SK-N-SH (cell line): ENCODE data around the gene COMMD7. TPM values are rescaled to one million over a fixed set of nuclear protein-coding genes. Genes with fewer than 3 reads are reported as not detected.
"Not testable (repeated sequence)": the region's sequence is repeated elsewhere in the genome, so short reads cannot be mapped to it uniquely, and the experiment has no call there.

ENCODE experiments used
- CTCF ChIA-PET: fragments of 300-600, 350-600 bp; formaldehyde crosslinking; extraction: SDS; loops from one replicate; lab custom pipeline; 2021; lab: Yijun Ruan, JAX
- POLR2A ChIA-PET: fragments of 350-600 bp; sonication (Branson Sonifier 250); formaldehyde crosslinking; extraction: SDS; loops from one replicate; lab custom pipeline; 2020; ENCODE audit warnings: antibody characterized with exemption, inconsistent platforms; lab: Yijun Ruan, JAX
- DNase-seq: peaks from one replicate; pipeline ENCODE4 v3.0.0; 2012
- H2AFZ ChIP-seq: fragments of 200-600 bp; sonication (generic); 2 replicates; pipeline ENCODE4 v1.8.1; 2016; ENCODE audit warnings: antibody characterized with exemption, mild to moderate bottlenecking, low read depth
- H3F3A ChIP-seq: fragments of 200-600 bp; sonication (generic); replicated peaks from 2 replicates; pipeline ENCODE3; 2016; ENCODE audit warnings: antibody characterized with exemption, mild to moderate bottlenecking; ENCODE audit not compliant: insufficient read depth
- H3K27ac ChIP-seq, 2 experiments: fragments of 200-500 bp in 1 of 2; fragments of 200-600 bp in 1 of 2; sonication (Bioruptor generic) in 1 of 2; sonication (generic), shearing (Covaris generic) in 1 of 2; 2 replicates each; pipeline versions ENCODE4 v1.5.1 to v1.6.1; 2014 to 2016; ENCODE audit warnings: low read depth in 2 of 2, inconsistent platforms in 1 of 2, low read length in 1 of 2, mild to moderate bottlenecking in 1 of 2, mixed read lengths in 1 of 2
- H3K27me3 ChIP-seq: fragments of 200-600 bp; sonication (generic), shearing (Covaris generic); 2 replicates; pipeline ENCODE4 v1.6.1; 2016; ENCODE audit warnings: mixed run types; ENCODE audit not compliant: insufficient read depth
- H3K36me3 ChIP-seq, 2 experiments: fragments of 200-500 bp in 1 of 2; fragments of 200-600 bp in 1 of 2; sonication (Bioruptor generic) in 1 of 2; sonication (generic) in 1 of 2; replicated peaks in 1 of 2; 2 replicates each; pipeline versions ENCODE3 to v1.5.1; 2014 to 2016; ENCODE audit warnings: low read length in 1 of 2, mild to moderate bottlenecking in 1 of 2; ENCODE audit not compliant: insufficient read depth in 2 of 2, control insufficient read depth in 1 of 2
- H3K4me1 ChIP-seq, 2 experiments: fragments of 200-500 bp in 1 of 2; fragments of 200-600 bp in 1 of 2; sonication (Bioruptor generic) in 1 of 2; sonication (generic), shearing (Covaris generic) in 1 of 2; 2 replicates each; pipeline versions ENCODE4 v1.5.1 to v1.6.1; 2014 to 2016; ENCODE audit warnings: low read depth in 1 of 2, low read length in 1 of 2, mixed run types in 1 of 2; ENCODE audit not compliant: insufficient read depth in 2 of 2, control insufficient read depth in 1 of 2
- H3K4me2 ChIP-seq: fragments of 200-600 bp; sonication (generic), shearing (Covaris generic); 2 replicates; pipeline ENCODE4 v1.6.1; 2017; ENCODE audit warnings: mixed run types
- H3K4me3 ChIP-seq, 2 experiments: fragments of 200-500 bp in 1 of 2; fragments of 200-600 bp in 1 of 2; sonication (Bioruptor generic) in 1 of 2; sonication (generic), shearing (Covaris generic) in 1 of 2; 2 replicates each; pipeline versions ENCODE4 v1.5.1 to v1.8.1; 2014 to 2016; ENCODE audit warnings: low read depth in 2 of 2, inconsistent platforms in 1 of 2, low read length in 1 of 2, mild to moderate bottlenecking in 1 of 2, mixed read lengths in 1 of 2, moderate library complexity in 1 of 2
- H3K79me2 ChIP-seq: fragments of 200-600 bp; sonication (generic); 2 replicates; pipeline ENCODE4 v1.8.1; 2017; ENCODE audit warnings: mild to moderate bottlenecking; ENCODE audit not compliant: insufficient read depth
- H3K9ac ChIP-seq: fragments of 200-600 bp; sonication (generic); 2 replicates; pipeline ENCODE4 v1.6.1; 2017; ENCODE audit warnings: mixed run types
- H3K9me2 ChIP-seq: fragments of 200-600 bp; sonication (generic); 2 replicates; pipeline ENCODE4 v1.6.1; 2017; ENCODE audit warnings: mixed run types
- H3K9me3 ChIP-seq: fragments of 200-600 bp; sonication (generic); 2 replicates; pipeline ENCODE4 v1.6.1; 2017; ENCODE audit warnings: mixed run types, mild to moderate bottlenecking, moderate library complexity
- H4K20me1 ChIP-seq: fragments of 200-600 bp; sonication (generic); 2 replicates; pipeline ENCODE4 v1.6.1; 2017; ENCODE audit warnings: mild to moderate bottlenecking, mixed run types; ENCODE audit not compliant: insufficient read depth
- CHD2 ChIP-seq: fragments of 150-350 bp; IDR thresholded peaks from 2 replicates; pipeline ENCODE4 v1.6.1; 2018; ENCODE audit warnings: low read length; ENCODE audit not compliant: partially characterized antibody
- ELF1 ChIP-seq: IDR thresholded peaks from 2 replicates; pipeline ENCODE4 v1.4.0; 2012
- FOXJ3 ChIP-seq: sonication (generic); formaldehyde crosslinking; IDR thresholded peaks from 2 replicates; pipeline ENCODE4 v1.5.1; 2020; ENCODE audit warnings: mild to moderate bottlenecking, missing genetic modification reagents
- GATA2 ChIP-seq: sonication (generic); formaldehyde crosslinking; IDR thresholded peaks from 2 replicates; pipeline ENCODE4 v1.5.0; 2020; ENCODE audit warnings: mild to moderate bottlenecking, missing genetic modification reagents
- MEF2A ChIP-seq: IDR thresholded peaks from 2 replicates; pipeline ENCODE4 v1.4.0; 2012; ENCODE audit warnings: low read depth, borderline replicate concordance
- MXI1 ChIP-seq: IDR thresholded peaks from 2 replicates; pipeline ENCODE4 v1.6.1; 2012; ENCODE audit warnings: mild to moderate bottlenecking, low read depth, low read length, improper control_type of control experiment
- PBX3 ChIP-seq: IDR thresholded peaks from 2 replicates; pipeline ENCODE4; 2012
- POLR2AphosphoS5 ChIP-seq: IDR thresholded peaks from 2 replicates; pipeline ENCODE4 v1.6.1; 2012; ENCODE audit warnings: low read depth, low read length
- RCOR1 ChIP-seq: fragments of 150-350 bp; IDR thresholded peaks from 2 replicates; pipeline ENCODE4 v1.6.1; 2017; ENCODE audit warnings: antibody characterized with exemption, low read length
- REST ChIP-seq: IDR thresholded peaks from 2 replicates; pipeline ENCODE4 v1.6.1; 2012; ENCODE audit warnings: mild to moderate bottlenecking, low read depth, low read length, moderate library complexity
- RXRA ChIP-seq: IDR thresholded peaks from 2 replicates; pipeline ENCODE4 v1.4.0; 2012; ENCODE audit warnings: low read depth, mild to moderate bottlenecking, borderline replicate concordance
- SIN3A ChIP-seq: IDR thresholded peaks from 2 replicates; pipeline ENCODE4 v1.6.1; 2012; ENCODE audit warnings: low read depth, mild to moderate bottlenecking, low read length, moderate library complexity, borderline replicate concordance
- TCF12 ChIP-seq: IDR thresholded peaks from 2 replicates; pipeline ENCODE4 v1.4.0; 2012
- WGBS: methylation state at CpG from one replicate; pipeline ENCODE4 v1.1.6; 2017; ENCODE audit warnings: low lambda C conversion rate; 5-methylcytosine and 5-hydroxymethylcytosine counted together
- polyA plus RNA-seq, 3 experiments: library from polyadenylated mRNA; depleted of rRNA; stranded (reverse); fragments of >200 nt; gene quantifications; 2 replicates each; pipeline ENCODE4 v1.2.3, GENCODE V29; 2012
- TF ChIP-seq, protein P1 (sequence below): fragments of 150-350 bp; IDR thresholded peaks from 2 replicates; pipeline ENCODE4 v1.6.1; 2017; ENCODE audit warnings: antibody characterized with exemption, low read length, low read depth, borderline replicate concordance
- TF ChIP-seq, protein P2 (sequence below): IDR thresholded peaks from 2 replicates; pipeline ENCODE4 v1.4.0; 2012; ENCODE audit warnings: low read depth

The COMMD7 gene
- polyA plus RNA-seq, 1 of the 3 experiments (the other 2 are of a cell fraction), result 38.0 TPM

- ChIA-PET CTCF (no interaction called here), POLR2A (no interaction called here)
- H3K27ac ChIP-seq, result no peak overlapping the region
- H3K36me3 ChIP-seq, result peaks cover 2% of the 10 kb centered on the region in 2 experiments
- H3K79me2 ChIP-seq, result no peaks in the 10 kb centered on the region
- H3K27me3 ChIP-seq, result no peaks in the 10 kb centered on the region
- H3K4me3 ChIP-seq, result no peak overlapping the region
- no peak for TF ChIP-seq SIN3A
- TF ChIP-seq TCF12, result no peak
- no peak for TF ChIP-seq RXRA
- no peak for TF ChIP-seq MEF2A
- no peak for TF ChIP-seq ELF1
- no peak for TF ChIP-seq MXI1
- no peak for TF ChIP-seq PBX3
- TF ChIP-seq, protein P1, sequence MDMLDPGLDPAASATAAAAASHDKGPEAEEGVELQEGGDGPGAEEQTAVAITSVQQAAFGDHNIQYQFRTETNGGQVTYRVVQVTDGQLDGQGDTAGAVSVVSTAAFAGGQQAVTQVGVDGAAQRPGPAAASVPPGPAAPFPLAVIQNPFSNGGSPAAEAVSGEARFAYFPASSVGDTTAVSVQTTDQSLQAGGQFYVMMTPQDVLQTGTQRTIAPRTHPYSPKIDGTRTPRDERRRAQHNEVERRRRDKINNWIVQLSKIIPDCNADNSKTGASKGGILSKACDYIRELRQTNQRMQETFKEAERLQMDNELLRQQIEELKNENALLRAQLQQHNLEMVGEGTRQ, result no peak
- no peak for TF ChIP-seq CHD2
- TF ChIP-seq POLR2AphosphoS5, result no peak
- no peaks in the 10 kb centered on the region for H4K20me1 ChIP-seq
- no peaks in the 10 kb centered on the region for H3K9me3 ChIP-seq
- no peak overlapping the region for H3K9ac ChIP-seq
- H3F3A ChIP-seq, result no peaks in the 10 kb centered on the region
- WGBS, result no CpG with 5 or more reads among the region's 3 CpGs
- H2AFZ ChIP-seq, result no peak overlapping the region
- no peak overlapping the region for H3K4me2 ChIP-seq
- no peaks in the 10 kb centered on the region for H3K9me2 ChIP-seq
- no peak for DNase-seq
- H3K4me1 ChIP-seq, result no peaks in the 10 kb centered on the region
Measured at GRCh38 chr20:32697608-32698007, 45.7 kb downstream of the COMMD7 start.

GRCh38 chr20:32695089-32695488 lies 48.2 kb downstream of the COMMD7 start:
- H3K4me3 ChIP-seq, result no peak overlapping the region
- H3K79me2 ChIP-seq, result no peaks in the 10 kb centered on the region
- no peak for DNase-seq
- H3K4me2 ChIP-seq, result no peak overlapping the region
- H3K9me2 ChIP-seq, result no peaks in the 10 kb centered on the region
- TF ChIP-seq RCOR1 (no peak), REST (no peak), GATA2 (CRISPR knock-in tag) (no peak), MXI1 (no peak), FOXJ3 (CRISPR knock-in tag) (no peak)
- TF ChIP-seq, protein P2, sequence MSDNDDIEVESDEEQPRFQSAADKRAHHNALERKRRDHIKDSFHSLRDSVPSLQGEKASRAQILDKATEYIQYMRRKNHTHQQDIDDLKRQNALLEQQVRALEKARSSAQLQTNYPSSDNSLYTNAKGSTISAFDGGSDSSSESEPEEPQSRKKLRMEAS, result no peak
- no peaks in the 10 kb centered on the region for H4K20me1 ChIP-seq
- H3K9me3 ChIP-seq, result no peaks in the 10 kb centered on the region
- H2AFZ ChIP-seq, result no peak overlapping the region
- POLR2A ChIA-PET, result no interaction called here
- no peaks in the 10 kb centered on the region for H3F3A ChIP-seq
- H3K4me1 ChIP-seq, result no peaks in the 10 kb centered on the region
- H3K9ac ChIP-seq, result no peak overlapping the region
- H3K27me3 ChIP-seq, result no peaks in the 10 kb centered on the region
- CTCF ChIA-PET, result interaction anchor here (1.5 kb wide), 1 partner anchor 21 kb away, joined by 3 read pairs; the partner anchor contains the start of gene C20orf203
- H3K36me3 ChIP-seq, result no peaks in the 10 kb centered on the region
- no peak overlapping the region for H3K27ac ChIP-seq

DNA sequence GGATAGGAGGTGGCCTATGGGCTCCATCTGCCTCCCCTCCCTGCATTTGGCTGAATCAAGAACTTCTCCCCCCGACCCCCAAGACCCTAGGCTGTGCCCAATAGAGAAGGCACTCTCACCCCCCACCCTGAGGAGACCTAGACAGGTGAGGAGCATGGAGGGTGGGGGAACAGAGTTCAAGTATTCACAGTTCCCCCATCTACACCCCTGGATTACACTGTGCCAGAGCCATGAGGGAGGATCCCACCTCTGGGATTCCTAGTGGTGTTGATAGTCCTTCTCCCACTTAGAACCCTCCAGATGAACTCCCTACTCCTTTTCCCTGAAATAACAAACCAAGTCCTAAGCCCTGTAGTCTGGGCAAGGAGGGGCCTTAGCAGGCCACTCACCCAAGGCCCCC lies 54.3 kb downstream of the COMMD7 start:
- 82% methylated on average over 1 of the region's 1 CpG for WGBS
- H3K36me3 ChIP-seq, H2AFZ ChIP-seq, DNase-seq, H3K9me3 ChIP-seq, H3K27me3 ChIP-seq, POLR2A ChIA-PET, H3K4me1 ChIP-seq, H3K4me3 ChIP-seq, H3K4me2 ChIP-seq, H3K9ac ChIP-seq, CTCF ChIA-PET, H3F3A ChIP-seq, H3K27ac ChIP-seq, H3K79me2 ChIP-seq, H3K9me2 ChIP-seq, H4K20me1 ChIP-seq: not testable (repeated sequence)
